ENCODE measurements around the gene PAQR5.
"Not testable (repeated sequence)": the region's sequence is repeated elsewhere in the genome, so short reads cannot be mapped to it uniquely, and the experiment has no call there.

Gene PAQR5

GRCh38 chr15:69357773-69358771 lies 59.4 kb downstream of the PAQR5 start:
- DNase-seq (ENCODE audit: low read depth in 2 of 2), result no peak

- no peak for DNase-seq (ENCODE audit: low read depth in 2 of 2)
These were observed 60.1 kb downstream of the PAQR5 start for GRCh38 chr15:69358850-69359249.

- no peak for DNase-seq (ENCODE audit: low read depth in 2 of 2)
These were observed 61.0 kb downstream of the PAQR5 start for GRCh38 chr15:69359722-69360121.

- no peak for DNase-seq (ENCODE audit: low read depth in 2 of 2)
These were observed 61.9 kb downstream of the PAQR5 start for GRCh38 chr15:69360642-69361041.

DNA sequence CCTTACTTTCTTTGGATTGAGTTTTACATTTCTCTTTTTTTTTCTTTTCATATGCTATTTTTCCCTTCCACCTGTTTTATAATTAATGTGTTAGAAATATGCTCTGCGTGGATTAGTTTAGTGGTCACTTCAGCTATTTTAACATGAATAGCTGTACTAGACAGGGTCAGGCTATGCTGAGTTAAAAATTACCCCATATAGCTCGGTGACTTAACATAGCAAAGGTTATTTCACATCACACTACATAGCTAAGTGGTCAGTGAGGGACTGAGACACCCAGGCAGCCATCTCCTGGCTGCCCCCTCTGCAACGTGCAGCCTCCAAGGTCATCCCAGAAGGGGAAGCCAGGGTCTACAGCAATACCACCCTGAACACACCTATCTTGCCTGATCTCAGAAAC lies 68.5 kb downstream of the PAQR5 start:
- no peak for DNase-seq (ENCODE audit: low read depth in 2 of 2)

DNA sequence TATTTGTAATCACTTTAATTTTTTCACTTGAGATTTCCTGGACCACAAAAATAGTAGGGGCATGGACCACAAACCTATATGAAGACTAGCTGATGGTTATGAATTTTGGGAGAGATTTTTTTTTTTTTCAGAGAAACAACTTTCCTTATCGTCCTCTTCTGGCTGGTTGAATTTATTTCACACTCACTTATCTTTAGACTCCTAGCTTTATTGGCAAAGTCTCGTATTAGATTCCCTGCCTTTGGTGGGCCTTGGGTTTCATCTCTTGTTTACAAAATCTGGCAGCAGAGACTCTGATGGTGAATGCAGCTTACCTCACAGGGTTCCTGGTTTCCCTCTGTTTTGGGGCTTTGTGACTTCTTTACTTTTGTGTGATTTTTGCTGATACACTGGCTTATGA lies 70.9 kb downstream of the PAQR5 start:
- no peak for DNase-seq (ENCODE audit: low read depth in 2 of 2)

- DNase-seq (ENCODE audit: low read depth in 2 of 2), result no peak
These were observed 74.7 kb downstream of the PAQR5 start for GRCh38 chr15:69373406-69373805.

GRCh38 chr15:69375151-69375790 lies 76.6 kb downstream of the PAQR5 start:
- DNase-seq (ENCODE audit: low read depth in 2 of 2), result no peak

DNA sequence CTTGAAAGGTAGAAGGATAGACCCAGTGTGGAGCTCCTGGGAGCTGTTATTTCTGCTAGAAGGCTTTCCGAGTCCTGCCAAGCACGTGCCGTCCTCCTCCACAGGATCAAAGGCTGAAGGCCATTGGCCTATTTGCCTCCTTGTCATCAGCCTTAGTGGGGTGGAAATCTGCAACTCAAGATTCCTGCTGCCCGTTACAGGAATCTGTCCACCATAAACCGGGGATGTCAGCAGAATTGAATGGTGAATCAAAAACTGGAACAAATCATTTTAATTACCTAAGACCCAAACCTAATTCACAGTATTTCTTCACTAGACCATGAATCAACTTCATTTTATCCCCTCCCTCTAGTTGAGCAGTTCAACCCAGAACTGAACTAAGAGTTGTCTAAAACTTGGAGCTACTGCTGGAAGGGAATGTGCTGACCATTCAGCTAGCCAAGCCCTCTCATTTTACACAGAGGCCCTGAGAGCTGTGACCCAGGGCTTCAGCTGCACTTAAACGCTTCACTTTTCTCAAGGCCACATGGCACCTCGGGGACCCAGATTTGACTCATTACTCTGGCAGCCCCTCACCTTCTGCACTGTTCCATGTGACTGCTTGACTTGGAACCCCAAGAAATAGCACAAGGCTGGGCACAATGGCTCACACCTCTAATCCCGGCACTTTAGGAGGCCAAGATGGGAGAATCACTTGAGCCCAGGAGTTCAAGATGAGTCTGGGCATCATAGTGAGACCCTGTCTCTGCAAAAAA lies 78.7 kb downstream of the PAQR5 start:
- DNase-seq (ENCODE audit: low read depth in 2 of 2), result no peak

GRCh38 chr15:69380100-69380725 lies 81.5 kb downstream of the PAQR5 start:
- no peak for DNase-seq (ENCODE audit: low read depth in 2 of 2)

DNA sequence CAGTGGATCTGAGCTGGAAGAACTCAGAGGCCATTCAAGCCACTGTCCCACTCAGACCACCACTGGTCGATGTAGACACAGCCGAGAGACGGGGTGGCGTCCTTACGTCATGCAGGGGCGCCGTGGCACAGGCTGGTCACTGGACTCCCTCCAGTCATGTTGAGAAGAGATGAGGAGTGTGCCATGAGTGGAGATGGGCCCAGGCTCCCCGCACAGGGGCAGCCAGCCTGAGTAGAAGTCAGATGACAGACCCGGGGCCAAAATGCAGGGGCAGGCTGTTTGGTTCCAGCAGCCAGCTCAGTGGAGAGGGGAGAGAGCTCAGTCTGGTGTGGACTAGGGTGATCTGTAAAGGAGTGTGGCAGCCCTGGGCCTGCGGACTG lies 82.0 kb downstream of the PAQR5 start:
- DNase-seq (ENCODE audit: low read depth in 2 of 2), result no peak

GRCh38 chr15:69382176-69382575 lies 83.5 kb downstream of the PAQR5 start:
- not testable (repeated sequence) for DNase-seq (ENCODE audit: low read depth in 2 of 2)

DNA sequence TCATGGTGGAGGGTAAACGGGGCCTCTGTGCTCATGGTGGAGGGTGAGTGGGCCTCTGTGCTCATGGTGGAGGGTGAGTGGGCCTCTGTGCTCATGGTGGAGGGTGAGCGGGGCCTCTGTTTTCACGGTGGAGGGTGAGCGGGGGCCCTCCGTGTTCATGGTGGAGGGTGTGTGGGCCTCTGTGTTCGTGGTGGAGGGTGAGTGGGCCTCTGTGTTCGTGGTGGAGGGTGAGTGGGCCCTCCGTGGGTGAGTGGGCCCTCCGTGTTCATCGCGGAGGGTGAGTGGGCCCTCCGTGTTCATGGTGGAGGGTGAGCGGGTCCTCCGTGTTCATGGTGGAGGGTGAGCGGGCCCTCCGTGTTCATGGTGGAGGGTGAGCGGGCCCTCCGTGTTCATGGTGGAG lies 85.4 kb downstream of the PAQR5 start:
- not testable (repeated sequence) for DNase-seq (ENCODE audit: low read depth in 2 of 2)

DNA sequence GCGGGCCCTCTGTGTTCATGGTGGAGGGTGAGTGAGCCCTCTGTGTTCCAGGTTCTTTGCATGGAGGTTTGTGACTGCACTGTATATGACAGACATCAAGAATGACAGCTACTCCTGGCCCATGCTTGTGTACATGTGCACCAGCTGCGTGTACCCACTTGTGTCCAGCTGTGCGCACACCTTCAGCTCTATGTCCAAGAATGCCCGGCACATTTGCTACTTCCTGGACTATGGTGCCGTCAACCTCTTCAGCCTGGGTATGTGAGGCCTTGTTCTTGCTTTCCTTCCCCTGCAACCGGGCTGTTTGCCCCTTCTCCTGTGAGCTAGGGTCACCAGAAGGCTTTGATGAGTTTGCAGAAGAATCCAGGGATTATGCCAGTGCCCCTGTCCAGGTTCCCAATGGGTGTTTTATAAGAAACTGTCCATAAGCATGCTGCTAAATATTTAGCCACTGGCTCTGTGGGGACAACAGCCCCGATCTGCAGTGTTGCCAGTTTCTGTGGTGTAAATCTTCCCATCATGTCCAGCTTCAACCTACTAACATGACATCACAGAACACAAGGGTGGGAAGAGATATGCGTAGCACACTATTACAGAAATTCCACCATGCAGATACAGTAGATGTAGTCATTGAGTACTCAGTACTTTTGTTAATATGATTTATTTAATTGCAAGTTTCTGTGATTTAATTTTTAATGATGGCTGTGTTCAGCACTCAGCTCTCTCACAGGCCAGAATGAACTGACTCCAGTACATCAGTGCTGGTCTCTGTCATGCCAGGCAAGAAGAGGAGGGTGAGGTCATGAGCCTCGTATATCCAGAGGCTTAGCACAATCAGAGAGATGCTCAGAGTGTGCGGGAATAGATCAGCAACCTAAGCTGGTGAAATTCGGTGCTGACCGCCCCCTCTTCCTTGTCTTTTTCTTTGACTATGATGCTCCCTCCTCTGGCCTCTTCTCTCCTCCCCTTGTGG lies 86.2 kb downstream of the PAQR5 start:
- no peak for DNase-seq (ENCODE audit: low read depth in 2 of 2)

GRCh38 chr15:69385831-69386230 lies 87.1 kb downstream of the PAQR5 start:
- DNase-seq (ENCODE audit: low read depth in 2 of 2), result no peak

- DNase-seq (ENCODE audit: low read depth in 2 of 2), result no peak
These were observed 87.6 kb downstream of the PAQR5 start for GRCh38 chr15:69386284-69386683.

DNA sequence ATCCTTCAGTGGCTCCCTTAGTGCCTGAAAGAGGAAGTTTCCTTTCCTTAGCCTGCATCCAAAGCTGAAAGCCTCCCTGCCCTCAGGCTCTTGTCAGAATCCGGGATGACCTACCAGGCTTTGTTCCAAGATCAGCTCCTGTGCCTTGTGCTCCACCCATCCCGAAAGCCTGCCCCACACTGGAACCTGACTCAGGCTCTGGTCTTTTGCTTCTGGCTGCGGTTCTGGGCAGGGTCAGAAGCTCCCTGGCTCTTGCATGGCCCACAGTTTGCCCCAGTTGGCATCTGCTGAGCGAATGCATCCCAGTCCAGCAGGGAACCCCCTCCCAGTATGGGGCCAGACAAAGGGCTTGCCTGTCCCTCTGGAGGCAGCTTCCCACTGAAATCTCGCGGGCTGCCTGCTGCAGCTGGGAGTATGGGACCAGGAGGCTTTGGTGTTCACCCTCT lies 89.6 kb downstream of the PAQR5 start:
- no peak for DNase-seq (ENCODE audit: low read depth in 2 of 2)

DNA sequence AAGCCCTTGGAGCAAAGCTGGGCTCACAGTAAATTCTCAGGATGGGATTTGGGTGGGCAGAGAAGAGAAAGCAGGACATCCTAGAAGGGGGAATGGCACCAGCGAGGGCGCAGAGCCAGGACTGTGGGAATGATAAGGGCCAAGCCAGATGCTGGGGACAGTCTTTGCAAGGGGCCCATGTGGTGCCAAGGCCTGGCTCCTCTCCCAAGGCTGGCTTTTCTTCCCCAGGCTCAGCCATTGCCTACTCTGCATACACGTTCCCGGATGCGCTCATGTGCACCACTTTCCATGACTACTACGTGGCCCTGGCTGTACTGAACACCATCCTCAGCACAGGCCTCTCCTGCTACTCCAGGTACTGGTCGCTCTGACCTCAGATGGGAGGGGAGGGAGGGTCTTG lies 90.7 kb downstream of the PAQR5 start:
- DNase-seq (ENCODE audit: low read depth in 2 of 2), result no peak

DNA sequence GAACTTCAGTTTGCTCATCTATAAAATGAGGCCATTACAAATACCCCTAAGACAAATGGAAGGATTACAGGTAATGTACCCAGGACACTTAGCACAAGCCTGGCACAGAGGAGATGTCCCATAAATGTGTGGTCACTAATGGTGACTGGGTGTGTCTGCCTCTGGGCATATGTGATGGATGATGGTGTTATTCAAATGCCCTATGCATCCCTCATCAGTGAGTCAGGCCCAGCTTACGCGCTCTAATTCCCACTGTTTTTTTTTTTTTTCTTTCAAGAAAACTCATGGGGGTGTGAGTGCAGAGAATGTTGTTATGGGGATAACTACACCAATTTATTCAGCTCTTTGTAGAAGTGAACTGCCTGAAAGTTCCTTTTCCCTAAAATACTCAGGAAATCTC lies 91.9 kb downstream of the PAQR5 start:
- DNase-seq (ENCODE audit: low read depth in 2 of 2), result no peak

GRCh38 chr15:69391046-69391757 lies 92.5 kb downstream of the PAQR5 start:
- no peak for DNase-seq (ENCODE audit: low read depth in 2 of 2)
